OCI-LY1 (cell line): ENCODE data around the gene NREP.
"Not testable (repeated sequence)": the region's sequence is repeated elsewhere in the genome, so short reads cannot be mapped to it uniquely, and the experiment has no call there.

Source experiments
- EZH2 ChIP-seq: fragments of 200-600 bp; sonication (generic), shearing (Covaris generic); IDR thresholded peaks from 2 replicates; pipeline ENCODE4 v1.8.0; 2017; ENCODE audit warnings: borderline replicate concordance, mixed run types, mild to moderate bottlenecking, antibody characterized with exemption, low read length, moderate library complexity, mixed read lengths
- TF ChIP-seq, protein P1 (sequence below): fragments of 200-600 bp; sonication (generic), shearing (Covaris generic); IDR thresholded peaks from 2 replicates; pipeline ENCODE4 v1.5.1; 2017; ENCODE audit warnings: mild to moderate bottlenecking, antibody characterized with exemption, low read length, moderate library complexity, mixed read lengths

GRCh38 chr5:111716789-111717188 lies 40.2 kb downstream of the NREP start:
- TF ChIP-seq, protein P1, sequence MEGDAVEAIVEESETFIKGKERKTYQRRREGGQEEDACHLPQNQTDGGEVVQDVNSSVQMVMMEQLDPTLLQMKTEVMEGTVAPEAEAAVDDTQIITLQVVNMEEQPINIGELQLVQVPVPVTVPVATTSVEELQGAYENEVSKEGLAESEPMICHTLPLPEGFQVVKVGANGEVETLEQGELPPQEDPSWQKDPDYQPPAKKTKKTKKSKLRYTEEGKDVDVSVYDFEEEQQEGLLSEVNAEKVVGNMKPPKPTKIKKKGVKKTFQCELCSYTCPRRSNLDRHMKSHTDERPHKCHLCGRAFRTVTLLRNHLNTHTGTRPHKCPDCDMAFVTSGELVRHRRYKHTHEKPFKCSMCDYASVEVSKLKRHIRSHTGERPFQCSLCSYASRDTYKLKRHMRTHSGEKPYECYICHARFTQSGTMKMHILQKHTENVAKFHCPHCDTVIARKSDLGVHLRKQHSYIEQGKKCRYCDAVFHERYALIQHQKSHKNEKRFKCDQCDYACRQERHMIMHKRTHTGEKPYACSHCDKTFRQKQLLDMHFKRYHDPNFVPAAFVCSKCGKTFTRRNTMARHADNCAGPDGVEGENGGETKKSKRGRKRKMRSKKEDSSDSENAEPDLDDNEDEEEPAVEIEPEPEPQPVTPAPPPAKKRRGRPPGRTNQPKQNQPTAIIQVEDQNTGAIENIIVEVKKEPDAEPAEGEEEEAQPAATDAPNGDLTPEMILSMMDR, result not testable (repeated sequence)
- TF ChIP-seq EZH2, result not testable (repeated sequence)
